K562 (cell line): Measurements from ENCODE around the gene SLC24A4. TPM values are rescaled to one million over a fixed set of nuclear protein-coding genes. Genes with fewer than 3 reads are reported as not detected.

Experiments used
- ATAC-seq: fragments of 200-7000 bp; cut with Tn5 transposase; 3 replicates; pipeline ENCODE4 v1.9.1; 2020; ENCODE audit warnings: moderate library complexity
- BruUV-seq: library from RNA; stranded (reverse); fragments of 400-500 nt; replicated peaks from 2 replicates; lab custom pipeline; 2021; lab: Mats Ljungman, UMichigan
- CTCF ChIA-PET: fragments of 300-600 bp; formaldehyde crosslinking; extraction: SDS; loops from one replicate; lab custom pipeline; 2021; ENCODE audit warnings: low intra/inter-chr PET ratio; lab: Yijun Ruan, JAX
- POLR2A ChIA-PET: fragments of 300-600, 350-650 bp; sonication (Branson Sonifier 250); formaldehyde crosslinking; extraction: SDS; loops from one replicate; lab custom pipeline; 2021; ENCODE audit warnings: antibody characterized with exemption, inconsistent platforms; lab: Yijun Ruan, JAX
- DNase-seq, 4 experiments: peaks; one replicate each; pipeline versions ENCODE4 v3.0.0 to v3.0.0-alpha.2; 2011 to 2018; ENCODE audit warnings: low spot score in 3 of 4, mixed read lengths in 3 of 4; ENCODE audit errors: extremely low read depth in 1 of 4
- FAIRE-seq: peaks from 2 replicates; lab custom pipeline; 2011; peaks lifted over from hg19 to GRCh38; lab: Jason Lieb, UNC
- H2AFZ ChIP-seq: 2 replicates; pipeline ENCODE4 v1.6.0; 2011; ENCODE audit warnings: low read depth, low read length, control low read depth, inconsistent platforms
- H3K27ac ChIP-seq: fragments of 200-600 bp; 3 replicates; pipeline ENCODE4 v1.8.0; 2011; ENCODE audit warnings: low read depth, mild to moderate bottlenecking, control low read depth, inconsistent platforms, low read length, moderate library complexity, mixed read lengths; ENCODE audit errors: extremely low read depth
- H3K27me3 ChIP-seq, 2 experiments: fragments of 300-600 bp in 1 of 2; 2 replicates in 1 of 2; 3 replicates in 1 of 2; pipeline versions ENCODE4 v1.6.0 to v1.8.0; 2011; ENCODE audit warnings: inconsistent platforms in 2 of 2, low read length in 2 of 2, mild to moderate bottlenecking in 1 of 2, mixed read lengths in 1 of 2, moderate library complexity in 1 of 2; ENCODE audit not compliant: control insufficient read depth in 2 of 2, insufficient read depth in 2 of 2
- H3K36me3 ChIP-seq: fragments of 300-600 bp; 3 replicates; pipeline ENCODE4 v1.8.0; 2011; ENCODE audit warnings: mild to moderate bottlenecking, low read length, inconsistent platforms; ENCODE audit not compliant: control insufficient read depth, insufficient read depth
- H3K4me1 ChIP-seq, 2 experiments: fragments of 200-600 bp in 1 of 2; replicated peaks in 1 of 2; 2 replicates in 1 of 2; 3 replicates in 1 of 2; pipeline versions ENCODE4 v1.5.1 to v1.8.0; 2011; ENCODE audit warnings: inconsistent platforms in 2 of 2, low read length in 2 of 2, mild to moderate bottlenecking in 1 of 2, mixed read lengths in 1 of 2, moderate library complexity in 1 of 2; ENCODE audit not compliant: control insufficient read depth in 2 of 2, insufficient read depth in 2 of 2
- H3K4me2 ChIP-seq: 2 replicates; pipeline ENCODE4 v1.6.1; 2011; ENCODE audit warnings: low read length, control low read depth, inconsistent platforms, mixed read lengths; ENCODE audit not compliant: insufficient read depth
- H3K4me3 ChIP-seq: fragments of 200-600 bp; sonication (generic), shearing (Covaris generic); 2 replicates; pipeline ENCODE4 v1.5.1; 2016; ENCODE audit warnings: control low read depth, inconsistent platforms
- H3K79me2 ChIP-seq: fragments of 200-600 bp; 3 replicates; pipeline ENCODE4 v1.8.0; 2011; ENCODE audit warnings: low read length, inconsistent platforms; ENCODE audit not compliant: control insufficient read depth, insufficient read depth
- H3K9ac ChIP-seq, 2 experiments: 2 replicates each; pipeline versions ENCODE4 v1.6.0 to v1.6.1; 2011; ENCODE audit warnings: low read depth in 2 of 2, low read length in 2 of 2, control low read depth in 1 of 2, inconsistent platforms in 1 of 2, mild to moderate bottlenecking in 1 of 2, mixed read lengths in 1 of 2; ENCODE audit not compliant: insufficient read depth in 1 of 2
- H3K9me1 ChIP-seq: one replicate; pipeline ENCODE4 v1.6.0; 2011; ENCODE audit warnings: inconsistent platforms, mild to moderate bottlenecking, low read length, moderate library complexity; ENCODE audit not compliant: control insufficient read depth, insufficient read depth
- H3K9me3 ChIP-seq: replicated peaks from 2 replicates; pipeline ENCODE4 v1.5.1; 2011; ENCODE audit warnings: low read depth, low read length, inconsistent platforms; ENCODE audit not compliant: control insufficient read depth, insufficient read depth
- H4K20me1 ChIP-seq: replicated peaks from 2 replicates; pipeline ENCODE4 v1.6.1; 2011; ENCODE audit warnings: low read length, inconsistent platforms, mixed read lengths; ENCODE audit not compliant: control insufficient read depth, insufficient read depth
- BRD4 ChIP-seq: fragments of 200-600 bp; sonication (generic); IDR thresholded peaks from 2 replicates; pipeline ENCODE4 v1.6.1; 2017; ENCODE audit warnings: inconsistent platforms
- KDM1A ChIP-seq, 2 experiments: fragments of 450-650 bp; IDR thresholded peaks; 2 replicates each; pipeline ENCODE4 v1.6.1; 2016; ENCODE audit warnings: mild to moderate bottlenecking in 2 of 2
- ZNF263 ChIP-seq: sonication (generic); formaldehyde crosslinking; IDR thresholded peaks from 2 replicates; pipeline ENCODE4 v1.8.0; 2022; ENCODE audit warnings: mild to moderate bottlenecking, missing genetic modification reagents, borderline replicate concordance
- WGBS: fragments of 100-300 bp; shearing (Covaris generic); methylation state at CpG from one replicate; pipeline ENCODE4 v1.1.6; 2016; ENCODE audit warnings: low coverage, mixed read lengths; ENCODE audit not compliant: insufficient coverage; ENCODE audit errors: missing lambda C conversion rate; 5-methylcytosine and 5-hydroxymethylcytosine counted together
- in situ Hi-C: fragments of 300-500 bp; cut with MboI; formaldehyde crosslinking; loops from 4 replicates; pipeline ENCODE4 v1.15.0; 2018; ENCODE audit warnings: inconsistent platforms, mixed read lengths
- intact Hi-C: fragments of 100-400 bp; cut with micrococcal nuclease; formaldehyde crosslinking; loops from 2 replicates; pipeline ENCODE4 v1.14.2; 2022
- polyA plus RNA-seq, 8 experiments: library from polyadenylated mRNA; depleted of rRNA in 4 of 8; stranded (reverse) in 5 of 8; unstranded in 3 of 8; fragments of >200 nt; fragmentation: Nextera tagmentation in 2 of 8; fragmentation: Illumina TruSeq in 1 of 8; extraction: Ambion mirVana in 2 of 8; extraction: Trizol in 1 of 8; gene quantifications; 2 replicates each; pipeline versions ENCODE4 v1.2.1 to v1.2.3, GENCODE V29; 2011 to 2014; ENCODE audit warnings: inconsistent platforms in 1 of 8, missing spikeins in 1 of 8
- total RNA-seq, 7 experiments: library from RNA; depleted of rRNA in 6 of 7; stranded (reverse); fragments of >200 nt in 6 of 7; fragmentation: Illumina TruSeq in 2 of 7; extraction: Trizol in 2 of 7; gene quantifications; 2 replicates each; pipeline versions ENCODE4 v1.2.1 to v1.2.3, GENCODE V29; 2011 to 2021; ENCODE audit warnings: low replicate concordance in 1 of 7

SLC24A4 gene
- total and polyA plus RNA-seq, 9 of the 15 experiments (the other 6 are each of a cell fraction or from before 2014, with no cell fraction given): not detected

GRCh38 chr14:92487513-92488133 lies 164.7 kb downstream of the SLC24A4 start:
- H2AFZ ChIP-seq: no peak overlapping the region
- H3K27me3 ChIP-seq: peaks cover 0 to 35% of the 10 kb centered on the region in 2 experiments; a peak in 4 of 5 replicates
- no TSS peak for BruUV-seq
- peak; percentile 68; the same call in 1 of the 2 replicates for TF ChIP-seq ZNF263 (CRISPR knock-in tag)
- no peak for TF ChIP-seq KDM1A (IDR thresholded peaks at IDR 0.05)
- ATAC-seq (no peak), DNase-seq (no peak), FAIRE-seq (no peak)
- no peak overlapping the region for H3K4me3 ChIP-seq
- no peaks in the 10 kb centered on the region for H3K9me3 ChIP-seq
- ChIA-PET POLR2A (no interaction called here), CTCF (no interaction called here)
- H3K36me3 ChIP-seq: no peaks in the 10 kb centered on the region
- no peak overlapping the region for H3K27ac ChIP-seq
- WGBS: 0% methylated on average over 6 of the region's 10 CpGs
- intact Hi-C loops (no loop called here), in situ Hi-C loops (no loop called here)
- H3K9me1 ChIP-seq: no peaks in the 10 kb centered on the region
- H3K9ac ChIP-seq: no peak overlapping the region
- H3K4me1 ChIP-seq: no peaks in the 10 kb centered on the region
- no peaks in the 10 kb centered on the region for H3K79me2 ChIP-seq
- no peak overlapping the region for H3K4me2 ChIP-seq
- H4K20me1 ChIP-seq: no peaks in the 10 kb centered on the region

GRCh38 chr14:92489394-92490238 lies 166.7 kb downstream of the SLC24A4 start:
- no peak for DNase-seq
- ChIA-PET CTCF (no interaction called here), POLR2A (interaction anchor here (0.6 kb wide), 1 partner anchor 31 kb away, joined by 3 read pairs; no protein-coding TSS in a partner anchor)
- Histone ChIP-seq H3K4me1 (no peaks in the 10 kb centered on the region), H3K79me2 (no peaks in the 10 kb centered on the region), H2AFZ (no peak overlapping the region), H4K20me1 (no peaks in the 10 kb centered on the region), H3K4me3 (no peak overlapping the region), H3K27ac (no peak overlapping the region), H3K4me2 (no peak overlapping the region), H3K9me1 (no peaks in the 10 kb centered on the region), H3K9me3 (no peaks in the 10 kb centered on the region), H3K9ac (no peak overlapping the region), H3K27me3 (peaks cover 3 to 45% of the 10 kb centered on the region in 2 experiments; a peak in 4 of 5 replicates), H3K36me3 (no peaks in the 10 kb centered on the region)
- no peak for ATAC-seq
- WGBS: 0% methylated on average over 17 of the region's 21 CpGs
- BruUV-seq: no TSS peak
- FAIRE-seq: no peak
- intact Hi-C loops: no loop called here
- in situ Hi-C loops: no loop called here
- TF ChIP-seq BRD4: no peak
